GM12878 (cell line): ENCODE data around the gene ATP5PB. TPM values are rescaled to one million over a fixed set of nuclear protein-coding genes. Genes with fewer than 3 reads are reported as not detected.

Experiments used
- ATAC-seq: fragments of 200-7000 bp; cut with Tn5 transposase; 3 replicates; pipeline ENCODE4 v1.9.1; 2020; ENCODE audit warnings: mild to moderate bottlenecking, moderate library complexity
- BruUV-seq: library from RNA; stranded (reverse); fragments of 400-500 nt; replicated peaks from 2 replicates; lab custom pipeline; 2021; lab: Mats Ljungman, UMichigan
- CTCF ChIA-PET: fragments of 300-600 bp; sonication (Branson Sonifier 250); formaldehyde crosslinking; extraction: SDS; loops from one replicate; lab custom pipeline; 2021; ENCODE audit warnings: inconsistent platforms; lab: Yijun Ruan, JAX
- POLR2A ChIA-PET: fragments of 350-600 bp; formaldehyde crosslinking; extraction: SDS; loops from one replicate; lab custom pipeline; 2021; ENCODE audit warnings: inconsistent platforms; lab: Charles Lee
- RAD21 ChIA-PET: fragments of 300-600 bp; sonication (Branson Sonifier 250); formaldehyde crosslinking; loops from one replicate; lab custom pipeline; 2023; ENCODE audit warnings: antibody characterized with exemption; ENCODE audit not compliant: unreplicated experiment; lab: Charles Lee
- SMC1A ChIA-PET: fragments of 300-600 bp; sonication (Branson Sonifier 250); formaldehyde crosslinking; loops from one replicate; lab custom pipeline; 2023; ENCODE audit not compliant: unreplicated experiment, uncharacterized antibody; lab: Charles Lee
- DNase-seq: peaks from one replicate; pipeline ENCODE4 v3.0.0-alpha.2; 2011; ENCODE audit warnings: low read depth, low spot score
- FAIRE-seq: peaks from 3 replicates; lab custom pipeline; 2011; peaks lifted over from hg19 to GRCh38; lab: Jason Lieb, UNC
- H2AFZ ChIP-seq: 2 replicates; pipeline ENCODE4 v1.6.0; 2011; ENCODE audit warnings: low read depth, low read length, control low read depth; ENCODE audit not compliant: control insufficient read depth
- H3K27ac ChIP-seq: 2 replicates; pipeline ENCODE4 v1.5.1; 2011; ENCODE audit warnings: control low read depth; ENCODE audit not compliant: control insufficient read depth, insufficient read depth
- H3K27me3 ChIP-seq, 2 experiments: replicated peaks in 1 of 2; 2 replicates each; pipeline versions ENCODE4 v1.6.0 to v1.6.1; 2011; ENCODE audit warnings: low read length in 1 of 2; ENCODE audit not compliant: control insufficient read depth in 2 of 2, insufficient read depth in 2 of 2
- H3K36me3 ChIP-seq, 2 experiments: 2 replicates each; pipeline ENCODE4 v1.5.1; 2011; ENCODE audit warnings: low read length in 1 of 2; ENCODE audit not compliant: control insufficient read depth in 2 of 2, insufficient read depth in 2 of 2
- H3K4me1 ChIP-seq: 2 replicates; pipeline ENCODE4 v1.6.1; 2011; ENCODE audit warnings: mild to moderate bottlenecking, low read length, moderate library complexity, mixed read lengths; ENCODE audit not compliant: control insufficient read depth, insufficient read depth
- H3K4me2 ChIP-seq: 2 replicates; pipeline ENCODE4 v1.6.0; 2011; ENCODE audit warnings: control low read depth; ENCODE audit not compliant: control insufficient read depth, insufficient read depth
- H3K4me3 ChIP-seq: fragments of 200-600 bp; sonication (generic); 2 replicates; pipeline ENCODE4 v1.5.1; 2016
- H3K79me2 ChIP-seq: 2 replicates; pipeline ENCODE4 v1.6.0; 2011; ENCODE audit warnings: low read length; ENCODE audit not compliant: control insufficient read depth, insufficient read depth
- H3K9ac ChIP-seq: 2 replicates; pipeline ENCODE4 v1.8.0; 2011; ENCODE audit warnings: low read length, control low read depth, mixed read lengths; ENCODE audit not compliant: control insufficient read depth, insufficient read depth
- H3K9me3 ChIP-seq: replicated peaks from 3 replicates; pipeline ENCODE4 v1.5.1; 2011; ENCODE audit warnings: mild to moderate bottlenecking, low read length; ENCODE audit not compliant: control insufficient read depth, insufficient read depth
- H4K20me1 ChIP-seq: 2 replicates; pipeline ENCODE4 v1.6.0; 2011; ENCODE audit not compliant: control insufficient read depth, insufficient read depth
- BCL11A ChIP-seq: IDR thresholded peaks from 2 replicates; pipeline ENCODE4 v1.6.1; 2011; ENCODE audit warnings: low read depth, low read length
- CHD4 ChIP-seq: fragments of 200-600 bp; sonication (generic); IDR thresholded peaks from 2 replicates; pipeline ENCODE4 v1.6.1; 2016; ENCODE audit warnings: mild to moderate bottlenecking
- GABPA ChIP-seq: IDR thresholded peaks from 2 replicates; pipeline ENCODE4 v1.6.1; 2014; ENCODE audit warnings: antibody characterized with exemption, low read depth, mild to moderate bottlenecking, inconsistent platforms
- IKZF1 ChIP-seq: fragments of 450-650 bp; conservative IDR thresholded peaks from 2 replicates; pipeline ENCODE4 v1.6.1; 2017; ENCODE audit warnings: antibody characterized with exemption, mild to moderate bottlenecking
- KAT2A ChIP-seq: conservative IDR thresholded peaks from 2 replicates; pipeline ENCODE4 v1.6.1; 2011; ENCODE audit warnings: low read depth, low read length; ENCODE audit not compliant: control insufficient read depth
- MEF2A ChIP-seq: IDR thresholded peaks from 2 replicates; pipeline ENCODE4 v1.6.1; 2011; ENCODE audit warnings: low read depth, mild to moderate bottlenecking, low read length, moderate library complexity; ENCODE audit not compliant: insufficient read depth
- NFYB ChIP-seq: IDR thresholded peaks from 2 replicates; pipeline ENCODE4 v1.6.1; 2011; ENCODE audit warnings: low read depth, mild to moderate bottlenecking, low read length, improper control_type of control experiment, moderate library complexity; ENCODE audit not compliant: insufficient read depth
- RCOR1 ChIP-seq: conservative IDR thresholded peaks from 2 replicates; pipeline ENCODE4 v1.6.1; 2012; ENCODE audit warnings: low read depth, low read length, improper control_type of control experiment
- ZBED1 ChIP-seq: IDR thresholded peaks from 2 replicates; pipeline ENCODE4 v1.6.1; 2016; ENCODE audit warnings: borderline replicate concordance
- WGBS: methylation state at CpG from one replicate; pipeline ENCODE4 v1.1.6; 2016; ENCODE audit warnings: low lambda C conversion rate; ENCODE audit not compliant: insufficient replicate concordance, insufficient coverage; ENCODE audit errors: missing lambda C conversion rate; 5-methylcytosine and 5-hydroxymethylcytosine counted together
- in situ Hi-C: fragments of 300-500 bp; cut with MboI; formaldehyde crosslinking; loops from 9 replicates; pipeline ENCODE4 v1.14.3; 2018; ENCODE audit warnings: mixed read lengths
- intact Hi-C: fragments of 100-400 bp; cut with micrococcal nuclease; formaldehyde crosslinking; loops from one replicate; pipeline ENCODE4 v1.14.2; 2022; ENCODE audit not compliant: unreplicated experiment
- polyA plus RNA-seq, 11 experiments: library from polyadenylated mRNA; depleted of rRNA in 4 of 11; unstranded in 6 of 11; stranded (reverse) in 5 of 11; fragments of >200 nt; fragmentation: Nextera tagmentation in 4 of 11; fragmentation: Illumina TruSeq in 1 of 11; extraction: Ambion mirVana in 4 of 11; extraction: Trizol in 1 of 11; gene quantifications; 1 replicate in 1 of 11; 2 replicates in 10 of 11; pipeline versions ENCODE4 v1.2.1 to v1.2.3, GENCODE V29; 2011 to 2016; ENCODE audit warnings: inconsistent platforms in 2 of 11, missing spikeins in 2 of 11, low read depth in 1 of 11
- total RNA-seq, 4 experiments: library from RNA; depleted of rRNA in 3 of 4; stranded (reverse); fragments of >200 nt in 3 of 4; fragmentation: Illumina TruSeq in 1 of 4; extraction: Trizol in 1 of 4; gene quantifications; 2 replicates each; pipeline versions ENCODE4 v1.2.1 to v1.2.3, GENCODE V29; 2013 to 2021
- TF ChIP-seq, protein P1 (sequence below): fragments of 150-350 bp; IDR thresholded peaks from 2 replicates; pipeline ENCODE4 v1.6.1; 2016; ENCODE audit warnings: low read depth, low read length
- TF ChIP-seq, protein P2 (sequence below): fragments of 450-650 bp; IDR thresholded peaks from 2 replicates; pipeline ENCODE4 v1.6.1; 2017; ENCODE audit warnings: mild to moderate bottlenecking, low read depth, inconsistent platforms; ENCODE audit not compliant: poor library complexity, severe bottlenecking
- TF ChIP-seq, protein P3 (sequence below): fragments of 450-650 bp; IDR thresholded peaks from 2 replicates; pipeline ENCODE4 v1.6.1; 2017; ENCODE audit warnings: antibody characterized with exemption, mild to moderate bottlenecking, moderate library complexity

Gene ATP5PB
- total and polyA plus RNA-seq, 10 of the 15 experiments (the other 5 are each of a cell fraction or from before 2014, with no cell fraction given): 380 to 1,760 (median 677) TPM

DNA sequence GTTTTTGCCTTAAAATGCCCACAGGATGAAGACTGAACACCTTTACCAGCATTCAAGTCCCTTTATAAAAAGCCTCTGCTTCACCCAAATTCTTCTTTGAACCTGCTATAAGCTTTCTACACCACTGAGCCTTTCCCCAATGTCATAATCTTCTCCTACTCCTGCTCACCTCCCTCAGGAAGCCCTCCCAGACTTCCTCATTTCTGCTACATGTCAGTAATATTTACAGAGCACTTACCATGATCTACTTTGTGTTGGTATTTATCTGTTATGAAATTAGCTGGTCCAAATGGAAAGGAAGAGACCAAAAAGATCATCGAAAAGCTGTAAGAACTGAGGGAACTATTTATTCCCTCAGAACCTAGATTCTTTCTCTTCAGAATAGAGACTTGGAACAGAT, 30.2 kb upstream of the ATP5PB start:
- no peaks in the 10 kb centered on the region for H3K9me3 ChIP-seq
- ATAC-seq: no peak
- ChIA-PET SMC1A (no interaction called here), CTCF (no interaction called here), POLR2A (no interaction called here), RAD21 (no interaction called here)
- in situ Hi-C loops (no loop called here), intact Hi-C loops (loop anchor here (10.0 kb wide), 1 partner anchor 56 kb away; the partner anchor contains the start of gene C1orf162)
- no peaks in the 10 kb centered on the region for H3K79me2 ChIP-seq
- H3K4me2 ChIP-seq: no peak overlapping the region
- no peaks in the 10 kb centered on the region for H3K36me3 ChIP-seq
- no peak overlapping the region for H2AFZ ChIP-seq
- H3K27ac ChIP-seq: no peak overlapping the region
- DNase-seq: no peak
- H3K9ac ChIP-seq: no peak overlapping the region
- no peaks in the 10 kb centered on the region for H3K4me1 ChIP-seq
- BruUV-seq: no TSS peak
- no peaks in the 10 kb centered on the region; the same call in 1 of the 2 replicates for H4K20me1 ChIP-seq
- H3K27me3 ChIP-seq: no peaks in the 10 kb centered on the region
- no peak overlapping the region for H3K4me3 ChIP-seq
- FAIRE-seq: no peak
- WGBS: 93% methylated on average over 1 of the region's 1 CpG
- TF ChIP-seq KAT2A (no peak), GABPA (no peak), RCOR1 (no peak), ZBED1 (no peak), MEF2A (no peak), CHD4 (no peak), BCL11A (no peak), IKZF1 (no peak), NFYB (no peak)
- TF ChIP-seq, protein P1, sequence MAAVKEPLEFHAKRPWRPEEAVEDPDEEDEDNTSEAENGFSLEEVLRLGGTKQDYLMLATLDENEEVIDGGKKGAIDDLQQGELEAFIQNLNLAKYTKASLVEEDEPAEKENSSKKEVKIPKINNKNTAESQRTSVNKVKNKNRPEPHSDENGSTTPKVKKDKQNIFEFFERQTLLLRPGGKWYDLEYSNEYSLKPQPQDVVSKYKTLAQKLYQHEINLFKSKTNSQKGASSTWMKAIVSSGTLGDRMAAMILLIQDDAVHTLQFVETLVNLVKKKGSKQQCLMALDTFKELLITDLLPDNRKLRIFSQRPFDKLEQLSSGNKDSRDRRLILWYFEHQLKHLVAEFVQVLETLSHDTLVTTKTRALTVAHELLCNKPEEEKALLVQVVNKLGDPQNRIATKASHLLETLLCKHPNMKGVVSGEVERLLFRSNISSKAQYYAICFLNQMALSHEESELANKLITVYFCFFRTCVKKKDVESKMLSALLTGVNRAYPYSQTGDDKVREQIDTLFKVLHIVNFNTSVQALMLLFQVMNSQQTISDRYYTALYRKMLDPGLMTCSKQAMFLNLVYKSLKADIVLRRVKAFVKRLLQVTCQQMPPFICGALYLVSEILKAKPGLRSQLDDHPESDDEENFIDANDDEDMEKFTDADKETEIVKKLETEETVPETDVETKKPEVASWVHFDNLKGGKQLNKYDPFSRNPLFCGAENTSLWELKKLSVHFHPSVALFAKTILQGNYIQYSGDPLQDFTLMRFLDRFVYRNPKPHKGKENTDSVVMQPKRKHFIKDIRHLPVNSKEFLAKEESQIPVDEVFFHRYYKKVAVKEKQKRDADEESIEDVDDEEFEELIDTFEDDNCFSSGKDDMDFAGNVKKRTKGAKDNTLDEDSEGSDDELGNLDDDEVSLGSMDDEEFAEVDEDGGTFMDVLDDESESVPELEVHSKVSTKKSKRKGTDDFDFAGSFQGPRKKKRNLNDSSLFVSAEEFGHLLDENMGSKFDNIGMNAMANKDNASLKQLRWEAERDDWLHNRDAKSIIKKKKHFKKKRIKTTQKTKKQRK: no peak
- TF ChIP-seq, protein P2, sequence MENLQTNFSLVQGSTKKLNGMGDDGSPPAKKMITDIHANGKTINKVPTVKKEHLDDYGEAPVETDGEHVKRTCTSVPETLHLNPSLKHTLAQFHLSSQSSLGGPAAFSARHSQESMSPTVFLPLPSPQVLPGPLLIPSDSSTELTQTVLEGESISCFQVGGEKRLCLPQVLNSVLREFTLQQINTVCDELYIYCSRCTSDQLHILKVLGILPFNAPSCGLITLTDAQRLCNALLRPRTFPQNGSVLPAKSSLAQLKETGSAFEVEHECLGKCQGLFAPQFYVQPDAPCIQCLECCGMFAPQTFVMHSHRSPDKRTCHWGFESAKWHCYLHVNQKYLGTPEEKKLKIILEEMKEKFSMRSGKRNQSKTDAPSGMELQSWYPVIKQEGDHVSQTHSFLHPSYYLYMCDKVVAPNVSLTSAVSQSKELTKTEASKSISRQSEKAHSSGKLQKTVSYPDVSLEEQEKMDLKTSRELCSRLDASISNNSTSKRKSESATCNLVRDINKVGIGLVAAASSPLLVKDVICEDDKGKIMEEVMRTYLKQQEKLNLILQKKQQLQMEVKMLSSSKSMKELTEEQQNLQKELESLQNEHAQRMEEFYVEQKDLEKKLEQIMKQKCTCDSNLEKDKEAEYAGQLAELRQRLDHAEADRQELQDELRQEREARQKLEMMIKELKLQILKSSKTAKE: no peak
- TF ChIP-seq, protein P3, sequence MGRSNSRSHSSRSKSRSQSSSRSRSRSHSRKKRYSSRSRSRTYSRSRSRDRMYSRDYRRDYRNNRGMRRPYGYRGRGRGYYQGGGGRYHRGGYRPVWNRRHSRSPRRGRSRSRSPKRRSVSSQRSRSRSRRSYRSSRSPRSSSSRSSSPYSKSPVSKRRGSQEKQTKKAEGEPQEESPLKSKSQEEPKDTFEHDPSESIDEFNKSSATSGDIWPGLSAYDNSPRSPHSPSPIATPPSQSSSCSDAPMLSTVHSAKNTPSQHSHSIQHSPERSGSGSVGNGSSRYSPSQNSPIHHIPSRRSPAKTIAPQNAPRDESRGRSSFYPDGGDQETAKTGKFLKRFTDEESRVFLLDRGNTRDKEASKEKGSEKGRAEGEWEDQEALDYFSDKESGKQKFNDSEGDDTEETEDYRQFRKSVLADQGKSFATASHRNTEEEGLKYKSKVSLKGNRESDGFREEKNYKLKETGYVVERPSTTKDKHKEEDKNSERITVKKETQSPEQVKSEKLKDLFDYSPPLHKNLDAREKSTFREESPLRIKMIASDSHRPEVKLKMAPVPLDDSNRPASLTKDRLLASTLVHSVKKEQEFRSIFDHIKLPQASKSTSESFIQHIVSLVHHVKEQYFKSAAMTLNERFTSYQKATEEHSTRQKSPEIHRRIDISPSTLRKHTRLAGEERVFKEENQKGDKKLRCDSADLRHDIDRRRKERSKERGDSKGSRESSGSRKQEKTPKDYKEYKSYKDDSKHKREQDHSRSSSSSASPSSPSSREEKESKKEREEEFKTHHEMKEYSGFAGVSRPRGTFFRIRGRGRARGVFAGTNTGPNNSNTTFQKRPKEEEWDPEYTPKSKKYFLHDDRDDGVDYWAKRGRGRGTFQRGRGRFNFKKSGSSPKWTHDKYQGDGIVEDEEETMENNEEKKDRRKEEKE: no peak
